Adrenal gland (tissue), 5 donors: Measurements from ENCODE around the gene CNTNAP2.

ENCODE experiments used
- CTCF ChIP-seq, 6 experiments: fragments of 450-650 bp in 4 of 6; fragments of 200-600 bp in 2 of 6; sonication (generic) in 1 of 6; IDR thresholded peaks; 1 replicate in 5 of 6; 2 replicates in 1 of 6; pipeline versions ENCODE4 v1.5.1 to v1.8.0; 2016 to 2021; ENCODE audit warnings: antibody characterized with exemption in 6 of 6, mild to moderate bottlenecking in 2 of 6, moderate library complexity in 1 of 6
- POLR2A ChIP-seq, 2 donors: fragments of 450-650 bp; IDR thresholded peaks; one replicate each; pipeline ENCODE4 v1.6.1; 2017; ENCODE audit warnings: antibody characterized with exemption in 2 of 2, mild to moderate bottlenecking in 2 of 2, moderate library complexity in 1 of 2
- donor health status: DM: no; HTN: no; CAD: no.

GRCh38 chr7:148149730-148150129 is 2033.1 kb downstream of the CNTNAP2 start:
- no peak for TF ChIP-seq POLR2A (IDR thresholded peaks at IDR 0.05)
- TF ChIP-seq CTCF (IDR thresholded peaks at IDR 0.05) = no peak
